ENCODE data around the gene SEC23IP. TPM values are rescaled to one million over a fixed set of nuclear protein-coding genes. Genes with fewer than 3 reads are reported as not detected.

SEC23IP gene
- polyA plus RNA-seq, 3 donors = 11.5 to 43.8 (median 42.0) TPM

DNA sequence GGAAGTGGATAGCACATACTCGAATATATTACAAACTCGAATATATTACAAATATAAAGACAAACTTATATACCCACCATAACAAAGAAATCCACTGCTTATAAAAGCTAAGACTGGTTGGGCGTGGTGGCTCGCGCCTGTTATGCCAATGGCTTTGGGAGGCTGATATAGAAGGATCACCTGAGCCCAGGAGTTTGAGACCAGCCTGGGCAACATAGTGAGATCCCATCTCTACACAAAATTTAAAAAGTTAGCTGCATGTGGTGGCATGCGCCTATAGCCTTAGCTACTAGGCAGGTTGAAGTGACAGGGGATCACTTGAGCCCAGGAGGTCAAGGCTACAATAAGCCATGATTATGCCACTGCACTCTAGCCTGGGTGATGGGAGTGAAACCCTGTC is 40.3 kb upstream of the SEC23IP start:
- Histone ChIP-seq H3K9ac (ENCODE audit: insufficient read depth, low read length, poor library complexity, severe bottlenecking) (no peak overlapping the region), H3K27ac (ENCODE audit: low read depth in 1 of 2, low read length in 2 of 2) (peak overlapping the region in 1 of 2 donors; percentile 70), H2AFZ (ENCODE audit: insufficient read depth, low read depth, low read length, poor library complexity, severe bottlenecking) (no peak overlapping the region), H3K36me3 (replicated peaks in 1 of 2; ENCODE audit: control insufficient read depth in 1 of 2, insufficient read depth in 2 of 2, low read length in 2 of 2) (peaks cover 59 to 76% of the 10 kb centered on the region in 2 donors), H4K20me1 (ENCODE audit: insufficient read depth, low read length) (peaks cover 65% of the 10 kb centered on the region), H3K27me3 (ENCODE audit: control insufficient read depth in 2 of 2, insufficient read depth in 2 of 2, low read length in 2 of 2) (no peaks in the 10 kb centered on the region), H3K79me2 (ENCODE audit: insufficient read depth, low read length) (peaks cover 65% of the 10 kb centered on the region), H3K4me1 (ENCODE audit: control insufficient read depth in 1 of 2, insufficient read depth in 2 of 2, low read length in 2 of 2) (peaks cover 12 to 21% of the 10 kb centered on the region in 2 donors), H3K4me2 (replicated peaks; ENCODE audit: extremely low read depth, low read length, poor library complexity, severe bottlenecking) (no peak overlapping the region), H3K9me3 (replicated peaks in 1 of 2; ENCODE audit: control insufficient read depth in 1 of 2, insufficient read depth in 1 of 2, low read length in 2 of 2) (no peaks in the 10 kb centered on the region), H3K4me3 (replicated peaks in 1 of 3; ENCODE audit: low read depth in 2 of 3, low read length in 3 of 3) (no peak overlapping the region)
- Mint-ChIP-seq H3K27ac (peak overlapping the region in 6 of 7 donors; percentile 25 to 78 (median 50)), H3K4me1 (peaks cover 23% of the 10 kb centered on the region), H3K36me3 (peaks cover 49 to 69% of the 10 kb centered on the region in 2 donors), H3K27me3 (ENCODE audit: low read depth in 3 of 3) (peaks cover 0 to 2% (median 0%) of the 10 kb centered on the region in 3 donors), H3K4me3 (no peak overlapping the region), H3K9me3 (peaks cover 0 to 5% (median 0%) of the 10 kb centered on the region in 7 donors)
- DNase-seq = no peak
- TF ChIP-seq, protein P1, sequence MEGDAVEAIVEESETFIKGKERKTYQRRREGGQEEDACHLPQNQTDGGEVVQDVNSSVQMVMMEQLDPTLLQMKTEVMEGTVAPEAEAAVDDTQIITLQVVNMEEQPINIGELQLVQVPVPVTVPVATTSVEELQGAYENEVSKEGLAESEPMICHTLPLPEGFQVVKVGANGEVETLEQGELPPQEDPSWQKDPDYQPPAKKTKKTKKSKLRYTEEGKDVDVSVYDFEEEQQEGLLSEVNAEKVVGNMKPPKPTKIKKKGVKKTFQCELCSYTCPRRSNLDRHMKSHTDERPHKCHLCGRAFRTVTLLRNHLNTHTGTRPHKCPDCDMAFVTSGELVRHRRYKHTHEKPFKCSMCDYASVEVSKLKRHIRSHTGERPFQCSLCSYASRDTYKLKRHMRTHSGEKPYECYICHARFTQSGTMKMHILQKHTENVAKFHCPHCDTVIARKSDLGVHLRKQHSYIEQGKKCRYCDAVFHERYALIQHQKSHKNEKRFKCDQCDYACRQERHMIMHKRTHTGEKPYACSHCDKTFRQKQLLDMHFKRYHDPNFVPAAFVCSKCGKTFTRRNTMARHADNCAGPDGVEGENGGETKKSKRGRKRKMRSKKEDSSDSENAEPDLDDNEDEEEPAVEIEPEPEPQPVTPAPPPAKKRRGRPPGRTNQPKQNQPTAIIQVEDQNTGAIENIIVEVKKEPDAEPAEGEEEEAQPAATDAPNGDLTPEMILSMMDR (IDR thresholded peaks at IDR 0.05) = no peak
- 100% methylated on average over 2 of the region's 6 CpGs for WGBS (ENCODE audit: insufficient coverage)
- intact Hi-C loops (cut with micrococcal nuclease) = loop anchor here in 1 of 2 donors (10.0 kb wide), 1 partner anchor 167 kb away; no protein-coding TSS in a partner anchor

DNA sequence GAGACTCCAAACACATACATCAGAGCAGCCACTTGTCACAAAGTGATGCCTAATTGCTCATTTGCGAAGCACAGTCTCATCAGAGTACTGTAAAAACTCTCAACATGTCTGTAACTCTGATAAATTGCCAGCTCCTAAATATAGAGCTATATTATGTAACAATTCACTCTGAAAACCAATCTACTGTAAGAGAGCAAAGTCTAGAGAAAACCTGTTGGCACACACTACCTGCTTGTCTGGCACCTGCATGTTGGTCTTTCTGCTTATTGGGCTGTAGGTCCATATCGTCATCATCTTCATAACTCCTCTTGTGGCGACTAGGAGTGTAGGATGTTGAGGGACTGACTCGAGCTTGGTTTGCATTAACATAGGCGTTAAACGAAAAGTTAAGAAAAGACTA is 39.7 kb upstream of the SEC23IP start:
- peaks cover 0 to 5% (median 0%) of the 10 kb centered on the region in 7 donors for H3K9me3 Mint-ChIP-seq

More for the DNA sequence above, 39.7 kb upstream of the SEC23IP start:
- no peak for DNase-seq
- intact Hi-C loops (cut with micrococcal nuclease) = loop anchor here in 1 of 2 donors (10.0 kb wide), 1 partner anchor 168 kb away; no protein-coding TSS in a partner anchor
- H3K27ac ChIP-seq (ENCODE audit: low read depth in 1 of 2, low read length in 2 of 2) = peak overlapping the region in 1 of 2 donors; percentile 20
- TF ChIP-seq, protein P1 (IDR thresholded peaks at IDR 0.05) = no peak
- H3K4me3 ChIP-seq (replicated peaks in 1 of 3; ENCODE audit: low read depth in 2 of 3, low read length in 3 of 3) = no peak overlapping the region
- peaks cover 67% of the 10 kb centered on the region for H4K20me1 ChIP-seq (ENCODE audit: insufficient read depth, low read length)
- no peak overlapping the region for H3K4me2 ChIP-seq (replicated peaks; ENCODE audit: extremely low read depth, low read length, poor library complexity, severe bottlenecking)
- Mint-ChIP-seq H3K36me3 (peaks cover 49 to 66% of the 10 kb centered on the region in 2 donors), H3K27ac (peak overlapping the region in 2 of 7 donors; percentile 15 to 76), H3K27me3 (ENCODE audit: low read depth in 3 of 3) (peaks cover 0 to 2% (median 0%) of the 10 kb centered on the region in 3 donors), H3K4me1 (peaks cover 23% of the 10 kb centered on the region), H3K4me3 (no peak overlapping the region)
- H3K4me1 ChIP-seq (ENCODE audit: control insufficient read depth in 1 of 2, insufficient read depth in 2 of 2, low read length in 2 of 2) = peaks cover 12 to 21% of the 10 kb centered on the region in 2 donors
- H2AFZ ChIP-seq (ENCODE audit: insufficient read depth, low read depth, low read length, poor library complexity, severe bottlenecking) = no peak overlapping the region
- H3K9ac ChIP-seq (ENCODE audit: insufficient read depth, low read length, poor library complexity, severe bottlenecking) = no peak overlapping the region
- no peaks in the 10 kb centered on the region for H3K27me3 ChIP-seq (ENCODE audit: control insufficient read depth in 2 of 2, insufficient read depth in 2 of 2, low read length in 2 of 2)
- no CpG with 5 or more reads among the region's 6 CpGs for WGBS (ENCODE audit: insufficient coverage)
- peaks cover 66% of the 10 kb centered on the region for H3K79me2 ChIP-seq (ENCODE audit: insufficient read depth, low read length)
- H3K36me3 ChIP-seq (replicated peaks in 1 of 2; ENCODE audit: control insufficient read depth in 1 of 2, insufficient read depth in 2 of 2, low read length in 2 of 2) = peaks cover 58 to 76% of the 10 kb centered on the region in 2 donors
- no peaks in the 10 kb centered on the region for H3K9me3 ChIP-seq (replicated peaks in 1 of 2; ENCODE audit: control insufficient read depth in 1 of 2, insufficient read depth in 1 of 2, low read length in 2 of 2)
